Upper lobe of left lung (tissue), 4 donors: ENCODE data around the gene UNKL.

Experiments used
- POLR2A ChIP-seq, 4 donors: fragments of 450-650 bp; IDR thresholded peaks; one replicate each; pipeline ENCODE4 v1.5.1; 2016 to 2017; ENCODE audit warnings: antibody characterized with exemption in 4 of 4, mild to moderate bottlenecking in 2 of 4
- TF ChIP-seq, protein P1 (sequence below), 6 experiments: fragments of 450-650 bp in 4 of 6; fragments of 200-600 bp in 2 of 6; sonication (generic) in 2 of 6; IDR thresholded peaks; one replicate each; pipeline ENCODE4 v1.5.1; 2016 to 2019; ENCODE audit warnings: antibody characterized with exemption in 6 of 6

DNA sequence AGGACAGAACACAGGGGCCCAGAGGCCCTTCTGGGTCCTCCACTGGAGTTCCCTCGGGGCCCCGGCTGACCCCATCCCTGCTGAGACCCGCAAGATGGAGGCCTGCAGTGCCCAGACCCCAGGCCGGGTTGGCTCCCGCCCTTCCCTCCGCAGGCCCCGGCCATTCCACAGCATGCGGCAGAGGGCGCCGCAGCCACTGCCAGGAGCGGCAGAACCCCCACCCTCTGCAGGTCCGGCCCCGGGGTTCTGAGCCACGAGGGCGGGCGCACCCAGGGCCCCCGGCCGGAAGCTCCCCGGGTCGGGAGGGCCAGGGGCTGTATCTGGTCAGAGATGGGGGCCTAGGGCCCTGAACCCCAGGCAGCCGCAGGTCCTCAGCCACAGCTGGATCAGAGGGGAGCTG is 14.0 kb upstream of the UNKL start:
- TF ChIP-seq, protein P1, sequence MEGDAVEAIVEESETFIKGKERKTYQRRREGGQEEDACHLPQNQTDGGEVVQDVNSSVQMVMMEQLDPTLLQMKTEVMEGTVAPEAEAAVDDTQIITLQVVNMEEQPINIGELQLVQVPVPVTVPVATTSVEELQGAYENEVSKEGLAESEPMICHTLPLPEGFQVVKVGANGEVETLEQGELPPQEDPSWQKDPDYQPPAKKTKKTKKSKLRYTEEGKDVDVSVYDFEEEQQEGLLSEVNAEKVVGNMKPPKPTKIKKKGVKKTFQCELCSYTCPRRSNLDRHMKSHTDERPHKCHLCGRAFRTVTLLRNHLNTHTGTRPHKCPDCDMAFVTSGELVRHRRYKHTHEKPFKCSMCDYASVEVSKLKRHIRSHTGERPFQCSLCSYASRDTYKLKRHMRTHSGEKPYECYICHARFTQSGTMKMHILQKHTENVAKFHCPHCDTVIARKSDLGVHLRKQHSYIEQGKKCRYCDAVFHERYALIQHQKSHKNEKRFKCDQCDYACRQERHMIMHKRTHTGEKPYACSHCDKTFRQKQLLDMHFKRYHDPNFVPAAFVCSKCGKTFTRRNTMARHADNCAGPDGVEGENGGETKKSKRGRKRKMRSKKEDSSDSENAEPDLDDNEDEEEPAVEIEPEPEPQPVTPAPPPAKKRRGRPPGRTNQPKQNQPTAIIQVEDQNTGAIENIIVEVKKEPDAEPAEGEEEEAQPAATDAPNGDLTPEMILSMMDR (IDR thresholded peaks at IDR 0.05), result peak in 4 of 6 experiments; percentile 17 to 52 (median 28)
- no peak for TF ChIP-seq POLR2A (IDR thresholded peaks at IDR 0.05)
